DND-41 (cell line): ENCODE results near the gene COPZ1.

Experiments
- ATAC-seq: fragments of 200-7000 bp; cut with Tn5 transposase; 3 replicates; pipeline ENCODE4 v1.9.1; 2021; ENCODE audit warnings: low read depth; ENCODE audit not compliant: insufficient read depth
- DNase-seq: peaks from one replicate; pipeline ENCODE4 v3.0.0-alpha.2; 2020
- H2AFZ ChIP-seq: 2 replicates; pipeline ENCODE4 v1.6.0; 2012; ENCODE audit warnings: low read depth, low read length
- H3K27ac ChIP-seq: 2 replicates; pipeline ENCODE4 v1.5.1; 2012; ENCODE audit warnings: low read length, inconsistent platforms
- H3K27me3 ChIP-seq: fragments of 200-600 bp; sonication (generic); 2 replicates; pipeline ENCODE4 v1.6.0; 2012; ENCODE audit warnings: low read length, mild to moderate bottlenecking, inconsistent platforms; ENCODE audit not compliant: insufficient read depth, poor library complexity
- H3K36me3 ChIP-seq: 2 replicates; pipeline ENCODE4 v1.5.1; 2012; ENCODE audit warnings: low read length, inconsistent platforms; ENCODE audit not compliant: insufficient read depth
- H3K4me1 ChIP-seq: 2 replicates; pipeline ENCODE4 v1.5.1; 2012; ENCODE audit warnings: mild to moderate bottlenecking, low read length; ENCODE audit not compliant: insufficient read depth
- H3K4me2 ChIP-seq: 2 replicates; pipeline ENCODE4 v1.6.0; 2012; ENCODE audit warnings: mild to moderate bottlenecking, moderate library complexity, low read length, inconsistent platforms; ENCODE audit not compliant: insufficient read depth
- H3K4me3 ChIP-seq, 2 experiments: fragments of 200-600 bp in 1 of 2; shearing (Covaris generic) in 1 of 2; 2 replicates each; pipeline ENCODE4 v1.5.1; 2012 to 2016; ENCODE audit warnings: inconsistent platforms in 2 of 2, low read length in 2 of 2, mild to moderate bottlenecking in 2 of 2, low read depth in 1 of 2, moderate library complexity in 1 of 2
- H3K79me2 ChIP-seq: 2 replicates; pipeline ENCODE4 v1.6.0; 2012; ENCODE audit warnings: low read length, inconsistent platforms; ENCODE audit not compliant: insufficient read depth
- H3K9ac ChIP-seq: 2 replicates; pipeline ENCODE4 v1.6.0; 2012; ENCODE audit warnings: low read depth, mild to moderate bottlenecking, inconsistent platforms, low read length, moderate library complexity
- H3K9me3 ChIP-seq: 2 replicates; pipeline ENCODE4 v1.5.1; 2012; ENCODE audit warnings: low read length, moderate library complexity, mild to moderate bottlenecking, inconsistent platforms; ENCODE audit not compliant: insufficient read depth, severe bottlenecking
- H4K20me1 ChIP-seq: 2 replicates; pipeline ENCODE4 v1.6.0; 2012; ENCODE audit warnings: low read length; ENCODE audit not compliant: insufficient read depth
- CTCF ChIP-seq: IDR thresholded peaks from 2 replicates; pipeline ENCODE4 v1.5.1; 2012; ENCODE audit warnings: borderline replicate concordance, low read length, moderate library complexity, mild to moderate bottlenecking; ENCODE audit not compliant: poor library complexity, severe bottlenecking; ENCODE audit errors: extremely low read depth
- EZH2 ChIP-seq: IDR thresholded peaks from 3 replicates; pipeline ENCODE4 v1.6.1; 2012; ENCODE audit warnings: borderline replicate concordance, low read depth, mild to moderate bottlenecking, moderate library complexity, low read length, inconsistent platforms; ENCODE audit not compliant: severe bottlenecking

COPZ1 gene

GRCh38 chr12:54373649-54374561, 49.0 kb downstream of the COPZ1 start:
- Histone ChIP-seq H3K79me2 (no peaks in the 10 kb centered on the region), H3K36me3 (no peaks in the 10 kb centered on the region), H3K9me3 (no peaks in the 10 kb centered on the region), H3K27ac (no peak overlapping the region), H4K20me1 (no peaks in the 10 kb centered on the region), H3K4me1 (peaks cover 14% of the 10 kb centered on the region), H3K4me3 (no peak overlapping the region), H3K9ac (no peak overlapping the region), H3K27me3 (peaks cover 8% of the 10 kb centered on the region), H3K4me2 (no peak overlapping the region), H2AFZ (no peak overlapping the region)
- TF ChIP-seq EZH2, result no peak
- TF ChIP-seq CTCF, result no peak
- no peak for ATAC-seq
- DNase-seq, result no peak

DNA sequence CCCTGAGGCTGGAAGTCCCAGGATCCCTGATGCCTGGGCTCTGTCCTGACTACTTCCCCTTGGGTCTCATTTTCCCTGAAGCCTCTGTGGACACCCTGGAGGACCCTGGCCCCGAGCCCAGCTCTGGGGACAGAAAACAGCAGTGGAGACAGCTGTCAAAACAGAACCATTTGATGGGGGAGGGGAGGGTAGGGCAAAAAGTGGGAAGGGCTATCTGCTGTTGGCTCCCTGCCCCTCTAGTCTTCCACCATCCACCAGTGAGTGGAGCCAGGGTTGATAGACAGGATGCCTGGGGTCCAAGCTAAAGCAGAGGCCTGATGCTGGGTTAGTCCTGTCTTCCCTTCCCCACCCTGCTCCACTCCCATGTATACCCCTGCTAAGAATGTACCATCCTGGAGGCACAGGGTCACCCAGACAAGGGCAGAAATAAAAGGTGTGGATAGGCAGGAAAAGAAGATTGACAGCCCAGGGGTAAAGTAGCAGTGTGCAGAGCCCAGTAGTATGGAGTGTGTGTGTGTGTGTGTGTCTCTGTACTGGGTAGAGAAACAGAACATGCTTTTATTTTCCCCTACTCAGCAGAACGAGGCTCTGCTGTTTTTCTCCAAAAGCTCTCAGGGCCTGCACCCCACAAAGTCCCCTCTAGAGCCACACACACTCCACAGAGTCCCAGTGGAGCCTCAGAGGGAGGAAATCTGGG, 49.8 kb downstream of the COPZ1 start:
- no peak for ATAC-seq
- no peaks in the 10 kb centered on the region for H3K79me2 ChIP-seq
- DNase-seq, result no peak
- H3K27ac ChIP-seq, result no peak overlapping the region
- H2AFZ ChIP-seq, result no peak overlapping the region
- H4K20me1 ChIP-seq, result no peaks in the 10 kb centered on the region
- no peak overlapping the region for H3K9ac ChIP-seq
- H3K27me3 ChIP-seq, result peaks cover 8% of the 10 kb centered on the region
- no peaks in the 10 kb centered on the region for H3K36me3 ChIP-seq
- no peak overlapping the region for H3K4me3 ChIP-seq
- H3K4me1 ChIP-seq, result peaks cover 18% of the 10 kb centered on the region
- H3K9me3 ChIP-seq, result no peaks in the 10 kb centered on the region
- TF ChIP-seq CTCF, result no peak
- no peak for TF ChIP-seq EZH2
- H3K4me2 ChIP-seq, result no peak overlapping the region

- no peak overlapping the region for H3K4me3 ChIP-seq
- ATAC-seq, result no peak
- H3K27me3 ChIP-seq, result peaks cover 8% of the 10 kb centered on the region
- H3K36me3 ChIP-seq, result no peaks in the 10 kb centered on the region
- no peak overlapping the region for H3K27ac ChIP-seq
- DNase-seq, result no peak
- no peak overlapping the region for H3K9ac ChIP-seq
- TF ChIP-seq EZH2, result no peak
- no peak for TF ChIP-seq CTCF
- no peak overlapping the region for H2AFZ ChIP-seq
- no peaks in the 10 kb centered on the region for H3K9me3 ChIP-seq
- H3K4me2 ChIP-seq, result no peak overlapping the region
- H3K4me1 ChIP-seq, result peaks cover 21% of the 10 kb centered on the region
- no peaks in the 10 kb centered on the region for H3K79me2 ChIP-seq
- no peaks in the 10 kb centered on the region for H4K20me1 ChIP-seq
Observed at GRCh38 chr12:54375259-54375579, 50.3 kb downstream of the COPZ1 start.
